Panc1 (cell line): Measurements from ENCODE around the gene LRRN3. TPM values are rescaled to one million over a fixed set of nuclear protein-coding genes. Genes with fewer than 3 reads are reported as not detected.

Source experiments
- ATAC-seq: fragments of 200-7000 bp; cut with Tn5 transposase; 2 replicates; pipeline ENCODE4 v1.9.1; 2020; ENCODE audit warnings: mild to moderate bottlenecking, moderate library complexity
- BruUV-seq: library from RNA; stranded (reverse); fragments of 400-500 nt; replicated peaks from 2 replicates; lab custom pipeline; 2021; lab: Mats Ljungman, UMichigan
- CTCF ChIA-PET: fragments of 300-600 bp; sonication (Branson Sonifier 250); formaldehyde crosslinking; loops from one replicate; lab custom pipeline; 2022; ENCODE audit warnings: antibody characterized with exemption; lab: Charles Lee
- POLR2A ChIA-PET: fragments of 300-600 bp; sonication (Branson Sonifier 250); formaldehyde crosslinking; loops from one replicate; lab custom pipeline; 2022; ENCODE audit warnings: antibody characterized with exemption; lab: Charles Lee
- DNase-seq: peaks from one replicate; pipeline ENCODE4 v3.0.0-alpha.2; 2010; ENCODE audit warnings: low read depth, low spot score
- H3K27ac ChIP-seq: 2 replicates; pipeline ENCODE4 v1.5.1; 2011; ENCODE audit warnings: mild to moderate bottlenecking, low read length, inconsistent platforms
- H3K27me3 ChIP-seq: fragments of 200-500 bp; sonication (Bioruptor generic); 2 replicates; pipeline ENCODE4 v1.6.0; 2014; ENCODE audit warnings: low read length, inconsistent platforms; ENCODE audit not compliant: control insufficient read depth, insufficient read depth
- H3K36me3 ChIP-seq: fragments of 200-500 bp; sonication (Bioruptor generic); 2 replicates; pipeline ENCODE4 v1.5.1; 2014; ENCODE audit warnings: inconsistent platforms, mild to moderate bottlenecking, low read length, moderate library complexity; ENCODE audit not compliant: control insufficient read depth, insufficient read depth
- H3K4me1 ChIP-seq: 2 replicates; pipeline ENCODE4 v1.5.1; 2011; ENCODE audit warnings: inconsistent platforms, mild to moderate bottlenecking, low read length, moderate library complexity; ENCODE audit not compliant: control insufficient read depth, insufficient read depth
- H3K4me3 ChIP-seq, 2 experiments: 2 replicates each; pipeline ENCODE4 v1.5.1; 2011 to 2012; ENCODE audit warnings: low read depth in 2 of 2, low read length in 2 of 2, mild to moderate bottlenecking in 2 of 2, inconsistent platforms in 1 of 2, moderate library complexity in 1 of 2
- H3K9me3 ChIP-seq: fragments of 200-500 bp; sonication (Bioruptor generic); 2 replicates; pipeline ENCODE4 v1.5.1; 2014; ENCODE audit warnings: low read depth, mild to moderate bottlenecking, inconsistent platforms, low read length, moderate library complexity; ENCODE audit not compliant: control insufficient read depth, insufficient read depth
- POLR2AphosphoS5 ChIP-seq: IDR thresholded peaks from 2 replicates; pipeline ENCODE4 v1.6.1; 2012; ENCODE audit warnings: mild to moderate bottlenecking, low read depth, low read length, moderate library complexity
- SIN3A ChIP-seq: IDR thresholded peaks from 2 replicates; pipeline ENCODE4 v1.6.1; 2012; ENCODE audit warnings: low read depth, mild to moderate bottlenecking, low read length, moderate library complexity, borderline replicate concordance; ENCODE audit not compliant: insufficient read depth
- TCF7L2 ChIP-seq: IDR thresholded peaks from 2 replicates; pipeline ENCODE4 v1.6.1; 2011; ENCODE audit warnings: mild to moderate bottlenecking, low read depth, low read length, inconsistent platforms
- in situ Hi-C: cut with HindIII; loops from 2 replicates; pipeline ENCODE4 v1.10.0; 2016; ENCODE audit warnings: low sequenced_read_pairs, low pct_unique_long_range_greater_than_20kb
- intact Hi-C: fragments of 100-400 bp; cut with micrococcal nuclease; formaldehyde crosslinking; loops from one replicate; pipeline ENCODE4 v1.10.0; 2022; ENCODE audit not compliant: unreplicated experiment
- total RNA-seq: library from RNA; stranded (reverse); gene quantifications from one replicate; pipeline ENCODE4 v1.2.1, GENCODE V29; 2021; ENCODE audit not compliant: unreplicated experiment
- TF ChIP-seq, protein P1 (sequence below): fragments of 450-650 bp; IDR thresholded peaks from 2 replicates; pipeline ENCODE4 v1.5.1; 2017; ENCODE audit warnings: mild to moderate bottlenecking
- TF ChIP-seq, protein P2 (sequence below), 2 experiments: IDR thresholded peaks; 2 replicates each; pipeline ENCODE4 v1.6.1; 2011 to 2012; ENCODE audit warnings: low read depth in 2 of 2, control low read depth in 1 of 2, low read length in 1 of 2, mild to moderate bottlenecking in 1 of 2, moderate library complexity in 1 of 2; ENCODE audit not compliant: insufficient read depth in 1 of 2

The LRRN3 gene
- total RNA-seq, 1 experiment from 2014 or later, result 0.15 TPM

DNA sequence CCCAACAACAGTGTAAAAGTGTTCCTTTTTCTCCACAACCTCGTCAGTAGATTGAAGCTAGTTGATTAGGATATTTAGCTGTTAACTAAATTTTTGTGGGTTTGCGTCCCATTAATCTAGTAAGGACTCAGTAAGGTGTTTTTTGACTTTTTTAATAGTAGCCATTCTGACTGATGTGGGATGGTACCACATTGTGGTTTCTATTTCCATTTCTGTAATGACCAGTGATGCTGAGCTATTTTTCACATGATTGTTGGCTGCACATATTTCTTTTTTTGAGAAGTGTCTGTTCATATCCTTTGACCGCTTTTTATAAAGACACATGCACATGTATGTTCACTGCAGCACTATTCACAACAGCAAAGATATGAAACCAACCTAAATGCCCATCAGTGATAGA, 5.6 kb upstream of the LRRN3 start:
- no TSS peak for BruUV-seq
- TF ChIP-seq, protein P1, sequence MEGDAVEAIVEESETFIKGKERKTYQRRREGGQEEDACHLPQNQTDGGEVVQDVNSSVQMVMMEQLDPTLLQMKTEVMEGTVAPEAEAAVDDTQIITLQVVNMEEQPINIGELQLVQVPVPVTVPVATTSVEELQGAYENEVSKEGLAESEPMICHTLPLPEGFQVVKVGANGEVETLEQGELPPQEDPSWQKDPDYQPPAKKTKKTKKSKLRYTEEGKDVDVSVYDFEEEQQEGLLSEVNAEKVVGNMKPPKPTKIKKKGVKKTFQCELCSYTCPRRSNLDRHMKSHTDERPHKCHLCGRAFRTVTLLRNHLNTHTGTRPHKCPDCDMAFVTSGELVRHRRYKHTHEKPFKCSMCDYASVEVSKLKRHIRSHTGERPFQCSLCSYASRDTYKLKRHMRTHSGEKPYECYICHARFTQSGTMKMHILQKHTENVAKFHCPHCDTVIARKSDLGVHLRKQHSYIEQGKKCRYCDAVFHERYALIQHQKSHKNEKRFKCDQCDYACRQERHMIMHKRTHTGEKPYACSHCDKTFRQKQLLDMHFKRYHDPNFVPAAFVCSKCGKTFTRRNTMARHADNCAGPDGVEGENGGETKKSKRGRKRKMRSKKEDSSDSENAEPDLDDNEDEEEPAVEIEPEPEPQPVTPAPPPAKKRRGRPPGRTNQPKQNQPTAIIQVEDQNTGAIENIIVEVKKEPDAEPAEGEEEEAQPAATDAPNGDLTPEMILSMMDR, result no peak
- no peak for TF ChIP-seq TCF7L2
- TF ChIP-seq, protein P2, sequence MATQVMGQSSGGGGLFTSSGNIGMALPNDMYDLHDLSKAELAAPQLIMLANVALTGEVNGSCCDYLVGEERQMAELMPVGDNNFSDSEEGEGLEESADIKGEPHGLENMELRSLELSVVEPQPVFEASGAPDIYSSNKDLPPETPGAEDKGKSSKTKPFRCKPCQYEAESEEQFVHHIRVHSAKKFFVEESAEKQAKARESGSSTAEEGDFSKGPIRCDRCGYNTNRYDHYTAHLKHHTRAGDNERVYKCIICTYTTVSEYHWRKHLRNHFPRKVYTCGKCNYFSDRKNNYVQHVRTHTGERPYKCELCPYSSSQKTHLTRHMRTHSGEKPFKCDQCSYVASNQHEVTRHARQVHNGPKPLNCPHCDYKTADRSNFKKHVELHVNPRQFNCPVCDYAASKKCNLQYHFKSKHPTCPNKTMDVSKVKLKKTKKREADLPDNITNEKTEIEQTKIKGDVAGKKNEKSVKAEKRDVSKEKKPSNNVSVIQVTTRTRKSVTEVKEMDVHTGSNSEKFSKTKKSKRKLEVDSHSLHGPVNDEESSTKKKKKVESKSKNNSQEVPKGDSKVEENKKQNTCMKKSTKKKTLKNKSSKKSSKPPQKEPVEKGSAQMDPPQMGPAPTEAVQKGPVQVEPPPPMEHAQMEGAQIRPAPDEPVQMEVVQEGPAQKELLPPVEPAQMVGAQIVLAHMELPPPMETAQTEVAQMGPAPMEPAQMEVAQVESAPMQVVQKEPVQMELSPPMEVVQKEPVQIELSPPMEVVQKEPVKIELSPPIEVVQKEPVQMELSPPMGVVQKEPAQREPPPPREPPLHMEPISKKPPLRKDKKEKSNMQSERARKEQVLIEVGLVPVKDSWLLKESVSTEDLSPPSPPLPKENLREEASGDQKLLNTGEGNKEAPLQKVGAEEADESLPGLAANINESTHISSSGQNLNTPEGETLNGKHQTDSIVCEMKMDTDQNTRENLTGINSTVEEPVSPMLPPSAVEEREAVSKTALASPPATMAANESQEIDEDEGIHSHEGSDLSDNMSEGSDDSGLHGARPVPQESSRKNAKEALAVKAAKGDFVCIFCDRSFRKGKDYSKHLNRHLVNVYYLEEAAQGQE (IDR thresholded peaks at IDR 0.05; ENCODE audit: insufficient read depth in 1 of 2, low read depth in 2 of 2, low read length in 1 of 2), result no peak
- TF ChIP-seq SIN3A, result no peak
- TF ChIP-seq POLR2AphosphoS5, result no peak
- H3K4me1 ChIP-seq, result no peaks in the 10 kb centered on the region
- in situ Hi-C loops (no loop called here), intact Hi-C loops (no loop called here)
- POLR2A ChIA-PET, result no interaction called here
- no peaks in the 10 kb centered on the region for H3K27me3 ChIP-seq
- no peaks in the 10 kb centered on the region for H3K9me3 ChIP-seq
- no peaks in the 10 kb centered on the region for H3K36me3 ChIP-seq
- H3K27ac ChIP-seq, result no peak overlapping the region
- ATAC-seq (no peak), DNase-seq (no peak)
- H3K4me3 ChIP-seq, result no peak overlapping the region
- CTCF ChIA-PET, result no interaction called here

DNA sequence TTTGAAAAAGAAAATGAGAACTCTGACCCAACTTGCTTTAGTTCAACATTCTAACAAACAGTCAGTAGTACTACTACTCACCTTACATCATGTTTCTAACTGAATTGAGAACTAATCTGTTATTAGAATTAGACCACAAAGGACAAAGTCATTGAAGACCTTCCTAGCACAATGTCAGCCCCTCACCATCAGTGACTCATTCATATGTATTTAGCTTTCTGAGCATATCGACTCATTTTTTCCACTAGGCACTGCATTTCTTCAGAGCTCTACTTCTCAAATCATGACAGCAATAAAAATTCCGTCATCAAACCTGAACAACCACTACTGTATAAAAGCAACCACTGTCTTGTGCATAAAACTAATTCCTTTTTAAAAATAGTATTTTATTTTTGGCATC, 4.4 kb upstream of the LRRN3 start:
- ATAC-seq (no peak), DNase-seq (no peak)
- no peaks in the 10 kb centered on the region for H3K36me3 ChIP-seq
- no peak overlapping the region for H3K4me3 ChIP-seq
- in situ Hi-C loops (no loop called here), intact Hi-C loops (no loop called here)
- POLR2A ChIA-PET, result no interaction called here
- H3K9me3 ChIP-seq, result no peaks in the 10 kb centered on the region
- no peak overlapping the region for H3K27ac ChIP-seq
- no peaks in the 10 kb centered on the region for H3K27me3 ChIP-seq
- CTCF ChIA-PET, result no interaction called here
- TF ChIP-seq SIN3A, result no peak
- TF ChIP-seq POLR2AphosphoS5, result no peak
- TF ChIP-seq, protein P2 (IDR thresholded peaks at IDR 0.05; ENCODE audit: insufficient read depth in 1 of 2, low read depth in 2 of 2, low read length in 1 of 2), result no peak
- TF ChIP-seq, protein P1, result no peak
- TF ChIP-seq TCF7L2, result no peak
- H3K4me1 ChIP-seq, result no peaks in the 10 kb centered on the region
- BruUV-seq, result no TSS peak
